Fibroblast of villous mesenchyme (primary cell): ENCODE data around the gene BBS2. TPM values are rescaled to one million over a fixed set of nuclear protein-coding genes. Genes with fewer than 3 reads are reported as not detected.

ENCODE experiments used
- DNase-seq: peaks from one replicate; pipeline ENCODE4 v3.0.0-alpha.2; 2010; ENCODE audit warnings: low read depth
- H3K4me3 ChIP-seq: 2 replicates; pipeline ENCODE4 v1.5.1; 2011; ENCODE audit warnings: low read depth, mild to moderate bottlenecking, low read length
- total RNA-seq: library from RNA; depleted of rRNA; stranded (reverse); fragments of >200 nt; gene quantifications from 2 replicates; pipeline ENCODE4 v1.2.3, GENCODE V29; 2012
- TF ChIP-seq, protein P1 (sequence below): IDR thresholded peaks from 2 replicates; pipeline ENCODE4 v1.5.1; 2012; ENCODE audit warnings: low read depth, mild to moderate bottlenecking, low read length; ENCODE audit not compliant: insufficient read depth

BBS2 gene, protein sequence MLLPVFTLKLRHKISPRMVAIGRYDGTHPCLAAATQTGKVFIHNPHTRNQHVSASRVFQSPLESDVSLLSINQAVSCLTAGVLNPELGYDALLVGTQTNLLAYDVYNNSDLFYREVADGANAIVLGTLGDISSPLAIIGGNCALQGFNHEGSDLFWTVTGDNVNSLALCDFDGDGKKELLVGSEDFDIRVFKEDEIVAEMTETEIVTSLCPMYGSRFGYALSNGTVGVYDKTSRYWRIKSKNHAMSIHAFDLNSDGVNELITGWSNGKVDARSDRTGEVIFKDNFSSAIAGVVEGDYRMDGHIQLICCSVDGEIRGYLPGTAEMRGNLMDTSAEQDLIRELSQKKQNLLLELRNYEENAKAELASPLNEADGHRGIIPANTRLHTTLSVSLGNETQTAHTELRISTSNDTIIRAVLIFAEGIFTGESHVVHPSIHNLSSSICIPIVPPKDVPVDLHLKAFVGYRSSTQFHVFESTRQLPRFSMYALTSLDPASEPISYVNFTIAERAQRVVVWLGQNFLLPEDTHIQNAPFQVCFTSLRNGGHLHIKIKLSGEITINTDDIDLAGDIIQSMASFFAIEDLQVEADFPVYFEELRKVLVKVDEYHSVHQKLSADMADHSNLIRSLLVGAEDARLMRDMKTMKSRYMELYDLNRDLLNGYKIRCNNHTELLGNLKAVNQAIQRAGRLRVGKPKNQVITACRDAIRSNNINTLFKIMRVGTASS
- total RNA-seq = 48.3 and 60.5 TPM in 2 replicates

DNA sequence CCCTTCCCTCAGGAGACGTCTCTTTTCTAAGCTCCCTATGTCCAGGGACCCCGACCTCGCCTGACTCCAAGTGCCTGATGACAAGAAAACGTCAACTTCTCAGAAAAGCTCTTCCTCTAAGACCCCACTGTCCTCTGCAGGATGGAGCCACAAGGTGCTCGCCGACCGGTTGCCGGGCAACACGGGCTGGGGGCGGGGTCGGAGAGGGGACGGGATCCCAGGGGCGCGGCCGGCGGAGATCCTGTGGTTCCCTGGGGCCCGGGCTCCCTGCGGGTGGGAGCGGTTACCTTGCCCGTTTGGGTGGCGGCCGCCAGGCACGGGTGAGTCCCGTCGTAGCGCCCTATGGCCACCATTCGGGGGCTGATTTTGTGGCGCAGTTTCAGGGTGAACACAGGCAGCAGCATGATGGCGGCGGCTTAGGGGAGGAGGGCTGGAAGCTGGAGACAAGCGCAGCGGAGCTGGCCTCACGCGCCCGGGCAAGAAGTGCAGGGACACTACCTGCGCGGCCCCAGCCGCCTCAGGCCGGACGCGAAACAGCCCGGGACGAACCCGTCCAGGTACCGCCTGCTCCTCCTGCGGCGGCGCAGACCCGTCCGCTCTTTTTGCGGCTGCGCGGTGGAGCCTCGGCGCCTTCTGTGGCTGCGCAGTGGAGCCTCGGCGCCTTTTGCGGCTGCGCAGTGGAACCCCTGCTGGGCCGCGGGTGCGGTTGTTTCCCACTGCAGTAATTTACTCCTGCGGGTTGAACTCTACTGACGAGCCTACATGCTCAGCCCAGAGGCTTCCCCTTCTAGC lies at the start of gene BBS2:
Gene BBS2 (minus strand): TSS at position 566 of the 792 bp plus-strand sequence. CDS start 162 bp downstream, at position 404.
- peak; percentile 81 for DNase-seq
- peak within 1 kb of the TSS; percentile 97 for H3K4me3 ChIP-seq
- TF ChIP-seq, protein P1, sequence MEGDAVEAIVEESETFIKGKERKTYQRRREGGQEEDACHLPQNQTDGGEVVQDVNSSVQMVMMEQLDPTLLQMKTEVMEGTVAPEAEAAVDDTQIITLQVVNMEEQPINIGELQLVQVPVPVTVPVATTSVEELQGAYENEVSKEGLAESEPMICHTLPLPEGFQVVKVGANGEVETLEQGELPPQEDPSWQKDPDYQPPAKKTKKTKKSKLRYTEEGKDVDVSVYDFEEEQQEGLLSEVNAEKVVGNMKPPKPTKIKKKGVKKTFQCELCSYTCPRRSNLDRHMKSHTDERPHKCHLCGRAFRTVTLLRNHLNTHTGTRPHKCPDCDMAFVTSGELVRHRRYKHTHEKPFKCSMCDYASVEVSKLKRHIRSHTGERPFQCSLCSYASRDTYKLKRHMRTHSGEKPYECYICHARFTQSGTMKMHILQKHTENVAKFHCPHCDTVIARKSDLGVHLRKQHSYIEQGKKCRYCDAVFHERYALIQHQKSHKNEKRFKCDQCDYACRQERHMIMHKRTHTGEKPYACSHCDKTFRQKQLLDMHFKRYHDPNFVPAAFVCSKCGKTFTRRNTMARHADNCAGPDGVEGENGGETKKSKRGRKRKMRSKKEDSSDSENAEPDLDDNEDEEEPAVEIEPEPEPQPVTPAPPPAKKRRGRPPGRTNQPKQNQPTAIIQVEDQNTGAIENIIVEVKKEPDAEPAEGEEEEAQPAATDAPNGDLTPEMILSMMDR = no peak

DNA sequence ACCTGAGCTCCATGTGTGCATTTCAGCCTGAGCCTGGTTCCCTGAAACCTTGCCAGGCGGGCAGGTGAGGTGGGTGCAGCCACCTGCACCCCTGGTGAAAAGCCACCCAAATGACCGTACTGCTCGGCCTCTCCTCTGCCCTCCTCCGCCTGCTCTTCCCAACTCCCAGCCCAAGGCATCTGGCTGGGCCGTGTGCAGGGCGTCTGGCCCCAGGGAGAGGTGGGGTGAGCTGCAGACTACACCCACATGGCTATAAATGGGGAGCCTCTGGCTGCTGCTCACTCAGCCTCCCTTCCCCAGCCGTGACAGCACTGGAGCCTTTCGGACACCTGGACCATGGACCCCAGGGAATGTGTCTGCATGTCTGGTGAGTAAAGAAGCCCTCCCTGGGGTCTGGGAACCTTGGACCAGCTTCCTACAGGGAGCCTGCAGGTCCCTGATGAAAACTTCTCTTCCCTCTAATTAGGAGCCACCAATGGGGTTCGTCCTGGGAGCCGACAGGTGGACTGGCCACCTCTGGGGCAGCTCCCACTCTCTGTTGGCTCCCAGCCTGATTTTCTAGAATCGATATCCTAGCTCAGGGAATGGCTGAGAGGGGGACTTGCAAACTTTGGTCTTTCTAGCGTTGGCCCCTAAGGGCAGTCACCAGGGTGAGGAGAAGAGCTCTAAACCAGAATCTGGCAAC lies 45.1 kb upstream of the BBS2 start, which contains the start of gene MT4:
Gene MT4 (plus strand): TSS at position 281 of the 685 bp plus-strand sequence. CDS start 56 bp downstream, at position 337.
- H3K4me3 ChIP-seq = no peak within 1 kb of the TSS
- no peak for DNase-seq
- TF ChIP-seq, protein P1 = no peak

DNA sequence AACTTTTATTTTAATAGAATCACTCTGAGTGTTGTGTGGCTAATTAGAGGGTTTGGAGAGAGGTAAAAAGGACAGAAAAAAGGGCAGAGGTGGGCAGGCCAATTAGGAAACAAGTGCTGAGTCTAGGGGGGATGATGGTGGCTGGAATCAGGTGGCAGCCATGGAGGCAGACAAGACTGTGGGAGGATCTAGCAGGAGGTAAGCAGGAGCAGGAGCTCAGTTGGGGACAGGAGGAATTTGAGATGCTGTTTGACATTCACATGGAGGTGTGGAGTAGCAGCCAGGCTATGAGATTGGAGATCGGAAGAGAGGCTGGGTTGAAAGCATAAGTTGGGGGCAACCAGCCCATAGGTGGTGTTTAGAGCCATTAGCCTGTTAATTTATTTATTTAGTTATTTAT lies 41.3 kb upstream of the BBS2 start:
- TF ChIP-seq, protein P1 = no peak
- no peak for DNase-seq
- H3K4me3 ChIP-seq = no peak overlapping the region

DNA sequence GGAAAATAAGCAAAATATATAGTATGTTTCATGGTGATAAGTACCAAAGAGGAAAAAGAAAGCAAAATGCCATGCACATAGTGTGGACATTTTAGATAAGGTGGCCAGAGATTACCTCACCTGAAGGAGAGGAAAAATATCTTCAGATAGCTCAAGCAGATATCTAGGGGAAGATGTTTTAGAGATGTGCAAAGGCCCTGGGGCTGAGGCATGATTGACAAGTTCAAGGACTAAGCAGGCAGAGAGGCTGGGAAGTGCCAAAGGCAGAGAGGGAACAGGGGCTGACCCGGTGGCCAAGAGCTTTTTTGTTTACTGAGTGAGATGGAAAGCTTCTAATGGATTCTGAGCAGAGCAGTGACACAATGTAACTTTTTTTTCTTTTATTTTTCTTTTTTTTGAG lies 40.6 kb upstream of the BBS2 start:
- no peak overlapping the region for H3K4me3 ChIP-seq
- TF ChIP-seq, protein P1 = no peak
- DNase-seq = no peak

DNA sequence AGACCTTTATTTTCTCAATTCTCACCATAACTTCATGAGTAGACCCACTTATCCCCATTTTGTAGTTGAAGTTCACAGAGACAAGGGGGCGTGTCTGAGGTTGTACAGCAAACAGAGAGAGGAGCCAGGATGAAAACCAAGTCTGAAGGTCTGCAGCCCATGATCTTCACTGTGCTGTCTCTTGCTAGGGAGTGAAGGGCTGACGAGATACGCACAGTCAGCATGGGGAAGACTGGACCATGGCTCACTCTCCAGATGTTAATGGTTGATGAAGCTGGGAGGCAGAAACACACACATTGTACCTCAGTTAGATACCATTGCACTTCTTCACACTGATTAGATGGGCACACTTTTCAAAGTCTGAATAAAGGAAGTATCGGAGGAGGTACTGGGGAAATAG lies 39.3 kb upstream of the BBS2 start:
- DNase-seq = no peak
- TF ChIP-seq, protein P1 = no peak

More for the DNA sequence above, 39.3 kb upstream of the BBS2 start:
- no peak overlapping the region for H3K4me3 ChIP-seq
